HG03565 (cell line): ENCODE measurements around the gene TUBGCP5.
"Not testable (repeated sequence)": the region's sequence is repeated elsewhere in the genome, so short reads cannot be mapped to it uniquely, and the experiment has no call there.

Experiments used
- ATAC-seq: cut with Tn5 transposase; IDR thresholded peaks from one replicate; pipeline ENCODE4 v1.9.1; 2021; ENCODE audit warnings: mild to moderate bottlenecking, moderate library complexity; ENCODE audit not compliant: unreplicated experiment

TUBGCP5 gene

DNA sequence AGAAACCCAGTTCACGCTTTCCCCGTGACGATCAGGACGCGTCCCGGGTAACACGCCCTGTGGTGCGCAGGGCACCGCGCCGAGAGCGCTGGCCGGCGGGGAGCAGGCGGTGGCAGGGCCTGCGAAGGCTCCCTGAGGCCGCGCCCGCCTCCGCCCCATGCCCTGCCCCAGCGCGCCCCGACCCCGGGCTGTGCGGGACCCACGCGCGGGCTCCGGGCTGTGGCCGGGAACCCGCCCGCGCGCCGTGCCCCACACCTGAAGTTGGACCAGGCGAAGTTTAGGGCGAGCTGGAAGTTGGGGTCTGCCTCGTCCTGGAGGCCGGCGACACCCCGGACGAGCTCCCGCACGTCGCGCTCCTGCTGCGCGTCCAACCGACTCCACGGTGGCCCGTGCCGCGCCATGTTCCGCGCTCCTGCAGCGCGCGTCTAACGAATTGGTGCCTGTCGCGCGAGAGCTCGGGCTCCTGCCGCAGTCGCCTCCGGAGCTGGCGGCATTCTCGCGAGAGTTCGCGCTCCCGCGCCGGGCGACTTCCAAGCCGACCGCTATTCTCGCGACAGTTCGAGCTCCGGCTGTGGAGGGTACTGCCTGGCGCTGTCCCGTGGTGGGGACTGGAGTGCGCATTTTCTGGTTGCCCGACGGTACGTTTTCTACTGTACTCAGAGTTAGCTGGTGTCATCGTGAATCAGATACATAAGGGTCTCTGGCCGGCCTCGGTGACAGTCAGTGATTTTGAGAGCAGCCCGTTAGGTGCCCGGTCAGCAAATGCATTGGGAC is at the start of gene TUBGCP5:
Gene TUBGCP5 (minus strand): TSS at position 427 of the 774 bp plus-strand sequence. CDS start 26 bp downstream, at position 401.
- peak; percentile 87 for ATAC-seq

DNA sequence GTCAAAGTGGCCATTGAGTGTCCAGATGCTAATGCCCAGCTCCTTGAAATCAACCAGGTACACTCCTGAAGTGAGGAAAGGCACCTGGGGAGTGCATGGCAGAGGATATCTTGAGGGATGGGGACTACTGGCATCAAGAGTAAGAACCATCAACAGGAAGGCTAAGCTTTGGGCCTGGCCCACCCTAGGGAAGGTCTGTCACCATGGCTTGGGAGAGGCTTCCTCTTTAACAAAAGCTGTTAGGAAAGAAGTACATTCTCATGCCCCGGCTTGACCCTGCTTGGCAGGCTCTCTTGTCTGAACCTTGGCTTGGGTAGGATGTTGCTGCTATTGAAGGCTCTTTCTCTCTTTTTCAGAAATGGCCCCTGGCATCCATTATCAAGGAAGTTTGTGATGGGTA is 43.7 kb upstream of the TUBGCP5 start:
- ATAC-seq: no peak

DNA sequence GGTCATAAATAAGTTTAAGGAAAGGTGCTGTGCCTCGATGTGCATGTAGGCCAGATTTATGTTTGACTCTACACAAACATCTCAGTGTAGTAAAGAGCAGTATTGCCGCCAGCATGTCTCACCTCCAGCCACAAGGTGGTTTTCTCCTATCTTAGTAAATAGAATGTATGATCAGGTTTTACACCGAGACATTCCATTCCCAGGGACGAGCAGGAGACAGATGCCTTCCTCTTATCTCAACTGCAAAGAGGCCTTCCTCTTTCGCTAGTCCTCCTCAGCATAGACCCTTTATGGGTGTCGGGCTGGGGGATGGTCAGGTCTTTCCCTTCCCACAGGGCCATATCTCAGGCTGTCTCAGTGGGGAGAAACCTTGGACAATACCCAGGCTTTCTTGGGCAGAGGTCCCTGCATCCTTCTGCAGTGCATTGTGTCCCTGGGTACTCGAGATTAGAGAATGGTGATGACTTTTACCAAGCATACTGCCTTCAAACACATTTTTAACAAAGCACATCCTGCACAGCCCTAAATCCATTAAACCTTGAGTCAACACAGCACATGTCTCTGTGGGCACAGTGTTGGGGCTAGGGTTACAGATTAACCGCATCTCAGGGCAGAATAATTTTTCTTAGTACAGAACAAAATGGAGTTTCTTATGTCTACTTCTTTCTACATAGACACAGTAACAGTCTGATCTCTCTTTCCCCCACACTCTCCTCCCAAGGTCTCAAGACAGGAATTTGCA is 42.8 kb upstream of the TUBGCP5 start:
- not testable (repeated sequence) for ATAC-seq

DNA sequence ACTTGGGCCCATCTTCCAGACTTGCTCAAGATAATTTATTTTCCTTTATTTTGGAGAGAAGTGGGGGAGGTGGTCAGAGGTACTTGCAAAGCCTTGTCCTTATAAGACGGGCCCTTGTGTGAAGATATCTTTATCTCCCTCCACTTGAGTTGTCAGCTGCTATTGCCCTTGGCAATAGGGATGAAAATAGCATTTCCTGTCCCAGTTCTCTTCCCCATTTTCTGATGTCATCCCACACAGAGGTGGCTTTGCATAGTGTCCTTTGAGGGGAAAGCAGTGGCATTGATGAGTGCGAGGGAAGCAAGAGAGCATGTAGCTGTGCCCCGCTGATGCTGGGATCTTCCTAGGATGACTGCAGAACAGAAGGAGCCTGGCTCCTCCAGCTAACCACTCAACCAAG is 41.9 kb upstream of the TUBGCP5 start:
- no peak for ATAC-seq

DNA sequence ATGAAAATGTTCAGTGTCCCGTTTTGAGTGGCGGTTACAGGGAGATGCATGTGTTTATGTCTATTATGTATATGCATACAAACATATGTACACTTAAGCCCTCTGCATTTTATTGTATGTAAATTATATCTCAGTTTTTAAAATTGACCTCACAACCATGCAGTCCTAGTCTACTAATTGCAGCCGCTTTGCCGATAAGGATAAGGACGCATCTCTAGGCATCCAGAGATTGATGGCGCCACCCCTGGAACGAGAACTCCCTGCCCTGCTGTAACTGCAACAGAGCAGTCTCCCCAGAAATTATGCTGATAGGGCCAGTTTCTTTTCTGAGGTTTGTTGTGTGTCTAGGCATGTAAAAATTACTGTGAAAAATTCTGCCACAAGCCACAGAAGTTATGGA is 40.4 kb upstream of the TUBGCP5 start:
- ATAC-seq: no peak

DNA sequence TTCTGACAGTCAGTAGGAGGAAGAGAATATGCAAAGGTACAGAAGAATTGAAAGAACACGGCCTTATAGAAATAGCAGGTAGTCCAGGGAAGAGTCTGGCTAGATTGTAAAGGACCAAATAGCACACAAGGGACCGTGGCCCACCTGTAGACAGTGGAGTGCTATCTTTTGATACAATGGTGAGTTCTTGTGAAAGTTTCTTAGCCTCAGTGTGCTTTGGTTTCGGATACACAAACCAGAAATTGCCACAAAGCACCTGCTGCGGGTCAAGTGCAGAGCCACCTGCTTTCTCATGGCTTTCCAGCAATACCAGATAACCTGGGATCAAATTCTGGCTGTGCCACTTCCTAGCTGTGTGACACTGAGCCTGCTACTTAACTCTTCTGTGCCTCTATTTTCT is 36.6 kb upstream of the TUBGCP5 start:
- ATAC-seq: no peak

DNA sequence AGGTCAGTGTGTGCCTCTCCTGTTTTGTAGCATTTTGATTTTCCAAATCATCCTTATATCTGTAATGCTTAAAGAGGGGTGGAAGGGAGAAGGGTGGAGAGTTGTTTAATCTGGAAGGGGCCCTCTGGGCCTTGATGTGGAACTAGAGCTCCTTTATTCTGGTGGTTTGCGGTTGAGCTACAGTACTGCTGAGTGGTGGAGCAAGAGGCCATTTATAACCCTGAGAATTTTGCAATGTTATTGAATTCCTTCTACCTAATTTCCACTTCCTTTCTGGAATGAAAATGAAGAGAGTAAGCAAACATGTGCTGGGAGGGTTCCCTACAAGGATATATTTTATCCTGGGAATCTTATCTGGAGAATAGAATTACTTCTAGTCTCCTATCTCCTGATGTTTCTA is 35.3 kb upstream of the TUBGCP5 start:
- no peak for ATAC-seq

DNA sequence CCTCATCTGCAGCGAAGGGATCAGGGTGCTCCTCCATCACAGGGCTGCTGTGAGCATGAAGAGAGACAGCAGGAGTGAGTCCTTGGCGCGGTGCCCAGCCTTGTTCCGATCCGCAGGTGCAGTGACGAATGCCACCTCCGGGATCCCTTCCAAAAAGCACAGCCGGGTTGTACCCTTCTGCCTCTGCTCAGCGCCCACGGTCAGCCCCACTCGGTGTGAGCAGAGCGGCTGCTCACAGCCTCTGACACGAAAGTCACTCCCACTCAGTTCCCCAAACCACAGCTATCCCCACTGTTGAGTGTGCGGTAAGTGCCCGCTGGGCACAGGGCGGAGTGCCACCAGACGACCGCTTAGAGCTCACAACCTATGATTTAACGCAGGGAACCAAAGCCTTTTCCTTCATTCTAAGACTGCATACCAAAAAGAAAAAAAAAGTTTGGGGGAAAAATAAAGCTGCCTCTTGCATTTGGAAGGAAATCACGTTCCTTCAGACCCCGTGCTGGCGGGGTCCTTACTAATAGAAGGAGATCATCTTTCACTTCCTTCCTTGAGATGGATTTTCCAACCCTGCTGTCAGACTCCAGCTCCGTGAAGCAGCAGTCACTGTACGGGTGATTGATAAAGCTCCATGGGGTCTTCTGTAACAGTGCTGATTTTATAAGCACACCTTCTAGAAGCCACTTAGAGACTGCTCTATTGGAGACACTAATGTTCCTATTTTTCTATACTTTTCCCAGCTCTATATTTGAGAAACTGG is 34.7 kb upstream of the TUBGCP5 start:
- ATAC-seq: no peak

DNA sequence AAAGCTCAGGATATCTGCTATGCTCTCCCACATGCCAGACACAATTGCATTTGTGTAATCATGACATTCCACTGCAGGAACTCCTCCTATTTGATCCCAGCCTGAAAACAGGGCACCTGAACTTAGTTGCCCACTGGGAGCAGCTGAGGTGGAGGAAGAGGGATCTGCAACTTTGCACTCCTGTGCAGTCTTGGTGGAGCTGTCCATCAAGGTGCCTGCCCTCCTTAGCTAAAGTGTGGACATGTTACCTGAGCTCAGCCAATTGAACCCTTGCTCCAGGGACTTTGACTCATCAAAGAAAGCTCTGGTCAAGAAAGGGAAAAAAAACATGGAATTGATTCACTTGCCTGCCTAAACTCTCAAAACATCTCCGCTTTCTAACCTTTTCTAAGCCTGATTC is 33.3 kb upstream of the TUBGCP5 start:
- ATAC-seq: no peak

DNA sequence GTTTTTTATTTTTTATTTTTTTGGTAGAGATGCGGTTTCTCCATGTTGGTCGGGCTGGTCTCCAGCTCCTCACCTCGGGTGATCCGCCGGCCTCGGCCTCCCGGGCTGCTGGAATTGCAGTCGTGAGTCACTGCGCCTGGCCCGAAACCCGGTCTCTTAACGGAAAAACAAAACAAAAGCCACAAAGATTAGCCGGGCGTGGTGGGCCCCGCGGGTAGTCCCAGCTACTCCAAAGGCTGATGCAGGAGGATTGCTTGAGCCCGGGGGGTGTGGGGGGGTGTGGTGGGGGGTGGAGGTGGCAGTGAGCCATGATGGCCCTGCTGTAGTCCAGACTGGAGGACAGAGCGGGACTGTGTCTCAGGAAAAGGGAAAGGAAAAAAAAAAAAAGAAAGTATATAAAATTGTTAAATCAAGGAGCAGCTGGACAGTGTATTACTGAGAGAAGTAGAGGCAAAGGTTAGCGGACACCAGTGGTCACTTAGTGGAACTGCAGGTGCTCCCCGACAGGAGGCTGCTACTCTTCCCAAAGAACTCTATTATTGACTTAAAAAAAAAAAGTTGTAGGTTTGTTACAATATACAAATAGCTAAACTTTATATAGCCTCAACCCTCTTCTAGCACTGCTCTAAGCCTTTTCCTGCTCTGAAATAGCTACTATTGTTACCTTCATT is 30.3 kb upstream of the TUBGCP5 start:
- no peak for ATAC-seq

DNA sequence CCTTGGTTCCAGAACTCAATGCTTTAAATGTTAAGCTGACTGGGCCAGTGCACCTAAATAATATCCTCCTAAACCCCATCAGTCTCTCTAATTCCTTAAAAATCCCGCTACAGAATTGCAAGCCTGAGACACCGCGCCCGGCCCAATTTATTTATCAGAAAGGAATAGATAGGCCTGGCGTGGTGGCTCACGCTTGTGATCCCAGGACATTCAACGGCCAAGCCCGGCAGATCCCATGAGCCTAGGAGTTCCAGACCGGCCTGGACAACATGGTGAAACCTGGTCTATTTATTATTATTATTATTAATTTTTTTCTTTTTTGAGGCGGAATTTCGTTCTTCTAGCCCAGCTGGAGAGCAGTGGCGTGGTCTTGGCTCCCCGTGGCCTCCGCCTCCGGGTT is 28.0 kb upstream of the TUBGCP5 start:
- no peak for ATAC-seq

DNA sequence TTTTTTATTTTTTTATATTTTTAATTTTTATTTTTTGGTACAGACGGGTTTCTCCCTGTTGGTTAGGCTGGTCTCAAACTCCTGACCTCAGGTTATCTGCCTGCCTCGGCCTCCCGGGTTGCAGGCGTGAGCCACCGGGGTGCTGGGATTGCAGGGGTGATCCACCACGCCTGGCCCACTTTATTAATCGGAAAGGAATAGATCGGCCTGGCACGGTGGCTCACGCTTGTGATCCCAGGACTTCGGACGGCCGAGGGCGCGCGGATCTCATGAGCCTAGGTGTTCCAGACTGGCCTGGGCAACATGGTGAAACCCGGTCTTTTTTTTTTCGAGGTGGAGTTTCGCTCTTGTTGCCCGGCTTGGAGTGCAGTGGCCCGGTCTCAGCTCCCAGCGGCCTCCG is 26.5 kb upstream of the TUBGCP5 start:
- no peak for ATAC-seq

DNA sequence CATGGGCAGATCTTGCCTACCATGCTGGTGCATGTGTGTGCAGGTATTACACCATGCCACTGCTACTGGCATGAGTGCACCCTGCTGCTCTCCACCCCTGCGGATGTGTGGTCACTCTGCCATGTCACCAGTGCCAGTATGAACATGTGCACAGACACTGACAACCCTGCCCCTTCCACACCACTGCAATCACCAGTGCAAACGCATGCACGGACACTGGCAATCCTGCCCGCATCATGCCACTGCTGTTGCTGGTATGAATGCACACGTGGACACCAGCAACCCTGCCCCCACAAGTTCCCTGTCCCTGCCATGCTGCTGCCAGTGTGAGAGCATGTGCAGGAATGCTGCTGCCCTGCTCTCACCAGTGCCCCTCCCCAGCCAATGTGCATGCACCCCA is 24.8 kb upstream of the TUBGCP5 start:
- ATAC-seq: no peak

DNA sequence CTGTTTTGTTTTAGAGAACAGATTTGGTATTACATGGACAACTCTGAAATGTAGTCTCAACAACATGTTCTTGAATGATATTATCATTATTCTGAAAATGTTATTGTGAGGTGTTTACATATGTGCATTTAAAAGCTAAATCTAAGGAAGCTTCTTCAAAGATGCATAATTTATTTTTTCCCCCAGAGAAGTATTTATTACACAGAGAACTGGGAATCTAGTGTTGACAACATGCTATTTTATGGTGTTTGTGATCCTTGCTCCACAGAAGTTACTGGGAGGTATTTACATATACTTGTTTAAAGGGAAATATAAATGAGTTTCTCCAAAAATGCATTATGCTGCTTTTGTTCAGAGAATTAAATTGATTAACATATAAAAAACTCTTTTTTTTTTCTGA is 18.3 kb upstream of the TUBGCP5 start:
- ATAC-seq: no peak

DNA sequence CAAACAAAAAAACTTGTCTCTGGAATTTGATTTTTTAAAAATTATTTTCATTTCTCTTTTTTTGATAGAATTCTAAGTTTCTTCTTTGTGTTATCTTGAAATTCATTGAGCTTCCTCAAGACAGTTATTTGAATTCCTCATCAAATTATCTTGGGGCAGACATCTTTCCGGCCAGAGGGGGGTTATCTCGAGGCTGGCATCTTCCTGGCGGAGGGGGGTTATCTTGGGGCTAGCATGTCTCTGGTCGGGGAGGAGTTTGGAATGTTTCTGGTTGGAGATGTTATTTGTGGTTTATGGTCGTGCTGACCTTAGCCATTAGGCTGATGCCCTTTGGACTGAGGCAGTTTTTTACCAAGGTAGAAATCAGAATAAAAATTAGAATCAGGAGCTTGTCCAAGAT is 15.9 kb upstream of the TUBGCP5 start:
- no peak for ATAC-seq

DNA sequence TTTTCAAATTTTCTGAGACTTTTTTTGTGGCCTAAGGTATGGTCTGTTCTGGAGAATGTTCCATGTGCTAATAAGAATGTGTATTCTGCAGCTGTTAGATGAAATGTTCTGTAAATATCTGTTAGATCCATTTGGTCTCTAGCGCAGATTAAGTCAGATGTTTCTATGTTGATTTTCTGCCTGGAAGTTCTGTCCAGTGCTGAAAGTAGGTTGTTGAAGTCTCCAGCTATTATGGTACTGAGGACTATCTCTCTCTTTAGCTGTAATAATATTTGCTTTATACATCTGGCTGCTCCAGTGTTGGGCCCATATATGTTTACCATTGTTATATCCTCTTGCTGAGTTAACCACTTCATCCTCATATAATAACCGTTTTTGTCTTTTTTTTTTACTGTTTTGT is 13.2 kb upstream of the TUBGCP5 start:
- ATAC-seq: no peak

DNA sequence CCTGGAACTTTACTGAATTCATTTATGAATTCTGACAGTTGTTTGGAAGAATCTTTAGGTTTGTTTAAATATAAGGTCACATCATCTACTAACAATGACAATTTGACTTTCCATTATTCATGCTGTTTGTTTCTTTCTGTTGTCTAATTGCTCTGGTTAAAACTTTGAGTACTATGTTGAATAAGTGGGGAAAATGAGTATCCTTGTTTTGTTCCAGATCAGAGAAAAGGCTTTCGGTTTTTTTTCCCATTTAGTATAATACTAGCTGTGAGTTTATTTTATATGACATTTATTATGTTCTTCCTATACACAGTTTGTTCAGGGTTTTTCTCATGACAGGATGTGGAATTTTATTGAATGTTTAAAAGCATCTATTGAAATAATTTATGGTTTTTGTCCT is 11.3 kb upstream of the TUBGCP5 start:
- no peak for ATAC-seq

DNA sequence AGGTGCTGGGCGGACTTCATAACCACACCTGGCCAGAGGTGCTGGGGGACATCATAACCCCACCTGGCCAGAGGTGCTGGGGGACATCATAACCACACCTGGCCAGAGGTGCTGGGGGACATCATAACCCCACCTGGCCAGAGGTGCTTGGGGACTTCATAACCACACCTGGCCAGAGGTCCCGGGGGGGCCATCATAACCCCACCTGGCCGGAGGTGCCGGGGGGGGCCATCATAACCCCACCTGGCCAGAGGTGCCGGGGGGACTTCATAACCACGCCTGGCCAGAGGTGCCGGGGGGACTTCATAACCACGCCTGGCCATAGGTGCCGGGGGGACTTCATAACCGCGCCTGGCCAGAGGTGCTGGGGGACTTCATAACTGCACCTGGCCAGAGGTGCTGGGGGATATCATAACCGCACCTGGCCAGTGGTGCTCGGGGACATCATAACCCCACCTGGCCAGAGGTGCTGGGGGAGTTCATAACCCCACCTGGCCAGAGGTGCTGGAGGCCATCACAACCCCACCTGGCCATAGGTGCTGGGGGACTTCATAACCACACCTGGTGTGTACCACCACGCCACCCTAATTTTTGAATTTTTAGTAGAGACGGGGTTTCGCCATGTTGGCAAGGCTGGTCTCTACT is 10.7 kb upstream of the TUBGCP5 start:
- no peak for ATAC-seq

DNA sequence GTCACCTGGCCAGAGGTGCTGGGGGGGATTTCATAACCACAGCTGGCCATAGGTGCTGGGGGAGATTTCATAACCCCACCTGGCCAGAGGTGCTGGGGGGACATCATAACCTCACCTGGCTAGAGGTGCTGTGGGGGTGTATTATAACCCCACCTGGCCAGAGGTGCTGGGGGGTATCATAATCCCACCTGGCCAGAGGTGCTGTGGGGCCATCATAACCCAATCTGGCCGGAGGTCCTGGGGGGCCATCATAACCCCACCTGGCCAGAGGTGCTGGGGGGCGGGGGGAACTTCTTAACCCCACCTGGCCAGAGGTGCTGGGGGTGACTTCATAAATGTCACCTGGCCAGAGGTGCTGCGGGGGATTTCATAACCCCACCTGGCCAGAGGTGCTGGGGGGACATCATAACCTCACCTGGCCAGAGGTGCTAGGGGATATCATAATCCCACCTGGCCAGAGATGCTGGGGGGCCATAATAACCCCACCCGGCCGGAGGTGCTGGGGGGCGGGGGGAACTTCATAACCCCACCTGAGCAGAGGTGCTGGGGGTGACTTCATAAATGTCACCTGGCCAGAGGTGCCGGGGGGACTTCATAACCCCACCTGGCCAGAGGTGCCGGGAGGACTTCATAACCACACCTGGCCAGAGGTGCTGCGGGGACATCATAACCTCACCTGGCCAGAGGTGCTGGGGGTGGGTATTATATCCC is 9.4 kb upstream of the TUBGCP5 start:
- ATAC-seq: not testable (repeated sequence)

DNA sequence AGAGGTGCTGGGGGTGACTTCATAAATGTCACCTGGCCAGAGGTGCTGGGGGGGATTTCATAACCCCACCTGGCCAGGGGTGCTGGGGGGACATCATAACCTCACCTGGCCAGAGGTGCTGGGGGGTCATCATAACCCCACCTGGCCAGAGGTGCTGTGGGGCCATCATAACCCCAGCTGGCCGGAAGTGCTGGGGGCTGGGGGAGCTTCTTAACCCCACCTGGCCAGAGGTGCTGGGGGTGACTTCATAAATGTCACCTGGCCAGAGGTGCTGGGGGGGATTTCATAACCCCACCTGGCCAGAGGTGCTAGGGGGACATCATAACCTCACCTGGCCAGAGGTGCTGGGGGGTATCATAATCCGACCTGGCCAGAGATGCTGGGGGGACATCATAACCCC is 4.6 kb upstream of the TUBGCP5 start:
- not testable (repeated sequence) for ATAC-seq
